Ascending aorta (tissue), 2 donors: ENCODE measurements around the gene DBN1. TPM values are rescaled to one million over a fixed set of nuclear protein-coding genes. Genes with fewer than 3 reads are reported as not detected.

Source experiments
- DNase-seq, 2 donors: peaks; one replicate each; pipeline ENCODE4 v3.0.0-alpha.2; 2019; ENCODE audit warnings: low spot score in 2 of 2
- H3K27ac ChIP-seq, 2 donors: fragments of 200-600 bp; sonication (generic); one replicate each; pipeline ENCODE4 v1.5.1; 2016 to 2017; ENCODE audit warnings: mild to moderate bottlenecking in 1 of 2
- H3K27me3 ChIP-seq: fragments of 200-600 bp; sonication (generic); one replicate; pipeline ENCODE4 v1.5.1; 2017
- H3K36me3 ChIP-seq, 2 donors: fragments of 200-600 bp; sonication (generic); one replicate each; pipeline ENCODE4 v1.5.1; 2016
- H3K4me1 ChIP-seq, 2 donors: fragments of 200-600 bp; sonication (generic); one replicate each; pipeline ENCODE4 v1.5.1; 2016 to 2017; ENCODE audit warnings: mild to moderate bottlenecking in 1 of 2
- H3K4me3 ChIP-seq, 2 donors: fragments of 200-600 bp; sonication (generic); one replicate each; pipeline ENCODE4 v1.5.1; 2016 to 2017; ENCODE audit warnings: mild to moderate bottlenecking in 1 of 2
- H3K9me3 ChIP-seq, 2 donors: fragments of 200-600 bp; sonication (generic); one replicate each; pipeline ENCODE4 v1.5.1; 2016
- intact Hi-C: fragments of 100-400 bp; cut with DNase I; formaldehyde crosslinking; loops from one replicate; pipeline ENCODE4 v1.15.1; 2023
- total RNA-seq: library from RNA; depleted of rRNA; stranded (reverse); fragments of >200 nt; gene quantifications from one replicate; pipeline ENCODE4 v1.1.0, GENCODE V29; 2016
- TF ChIP-seq, protein P1 (sequence below), 3 experiments: fragments of 200-600 bp in 2 of 3; fragments of 450-650 bp in 1 of 3; sonication (generic) in 2 of 3; IDR thresholded peaks; one replicate each; pipeline ENCODE4 v1.5.1; 2016 to 2019; ENCODE audit warnings: antibody characterized with exemption in 3 of 3, mild to moderate bottlenecking in 1 of 3, moderate library complexity in 1 of 3

The DBN1 gene
- total RNA-seq, 1 donor from 2014 or later: 151 TPM

DNA sequence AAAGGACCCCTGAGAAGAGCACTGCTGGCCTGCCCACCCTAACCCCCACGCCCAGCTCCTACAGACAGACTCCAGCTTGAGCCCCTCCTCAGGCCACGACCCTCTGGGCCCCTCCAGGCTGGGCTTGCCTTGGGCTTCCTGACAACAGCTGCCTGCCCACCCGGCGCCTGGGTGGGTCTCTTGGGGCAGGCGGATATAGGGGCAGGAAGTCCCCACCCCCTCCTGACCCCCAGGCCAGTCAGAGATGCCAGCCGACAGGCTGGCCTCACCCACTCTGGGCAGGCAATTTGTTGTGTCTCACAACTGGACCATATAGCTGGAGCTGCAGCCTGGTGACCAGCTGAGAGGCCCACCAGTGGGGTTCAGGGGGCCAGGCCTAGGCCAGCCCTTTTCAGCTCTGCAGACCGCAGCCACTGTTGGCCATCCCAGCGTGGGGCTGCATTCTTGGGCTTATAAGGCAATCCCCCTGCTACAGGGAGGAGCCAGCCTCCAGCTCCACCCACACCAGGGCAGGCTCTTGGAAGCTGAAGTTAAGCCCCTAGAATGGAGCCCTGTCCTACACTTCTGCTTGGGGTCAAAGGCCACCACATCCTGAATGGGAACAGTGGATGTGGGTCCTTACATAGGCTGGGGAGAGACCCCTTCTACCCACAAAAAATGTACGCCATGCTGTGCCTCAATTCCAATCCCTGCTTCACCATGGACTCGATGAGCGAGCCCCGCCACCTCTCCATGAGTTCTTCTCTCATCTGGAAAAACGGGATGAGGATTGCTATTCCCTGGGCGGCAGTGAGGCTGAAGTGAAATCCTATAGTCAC lies 22.0 kb upstream of the DBN1 start:
- TF ChIP-seq, protein P1, sequence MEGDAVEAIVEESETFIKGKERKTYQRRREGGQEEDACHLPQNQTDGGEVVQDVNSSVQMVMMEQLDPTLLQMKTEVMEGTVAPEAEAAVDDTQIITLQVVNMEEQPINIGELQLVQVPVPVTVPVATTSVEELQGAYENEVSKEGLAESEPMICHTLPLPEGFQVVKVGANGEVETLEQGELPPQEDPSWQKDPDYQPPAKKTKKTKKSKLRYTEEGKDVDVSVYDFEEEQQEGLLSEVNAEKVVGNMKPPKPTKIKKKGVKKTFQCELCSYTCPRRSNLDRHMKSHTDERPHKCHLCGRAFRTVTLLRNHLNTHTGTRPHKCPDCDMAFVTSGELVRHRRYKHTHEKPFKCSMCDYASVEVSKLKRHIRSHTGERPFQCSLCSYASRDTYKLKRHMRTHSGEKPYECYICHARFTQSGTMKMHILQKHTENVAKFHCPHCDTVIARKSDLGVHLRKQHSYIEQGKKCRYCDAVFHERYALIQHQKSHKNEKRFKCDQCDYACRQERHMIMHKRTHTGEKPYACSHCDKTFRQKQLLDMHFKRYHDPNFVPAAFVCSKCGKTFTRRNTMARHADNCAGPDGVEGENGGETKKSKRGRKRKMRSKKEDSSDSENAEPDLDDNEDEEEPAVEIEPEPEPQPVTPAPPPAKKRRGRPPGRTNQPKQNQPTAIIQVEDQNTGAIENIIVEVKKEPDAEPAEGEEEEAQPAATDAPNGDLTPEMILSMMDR (IDR thresholded peaks at IDR 0.05): peak in 1 of 3 experiments; percentile 11
- Histone ChIP-seq H3K4me3 (peak overlapping the region; percentile 92 to 93), H3K27ac (peak overlapping the region; percentile 96 to 99), H3K4me1 (peaks cover 39 to 57% of the 10 kb centered on the region in 2 donors), H3K27me3 (no peaks in the 10 kb centered on the region), H3K36me3 (peaks cover 30 to 42% of the 10 kb centered on the region in 2 donors), H3K9me3 (no peaks in the 10 kb centered on the region)
- peak; percentile 85 to 96 for DNase-seq
- intact Hi-C loops: loop anchor here (2.0 to 5.0 kb wide), 2 partner anchors 51 to 183 kb away; partner anchors contain the start of gene MXD3

DNA sequence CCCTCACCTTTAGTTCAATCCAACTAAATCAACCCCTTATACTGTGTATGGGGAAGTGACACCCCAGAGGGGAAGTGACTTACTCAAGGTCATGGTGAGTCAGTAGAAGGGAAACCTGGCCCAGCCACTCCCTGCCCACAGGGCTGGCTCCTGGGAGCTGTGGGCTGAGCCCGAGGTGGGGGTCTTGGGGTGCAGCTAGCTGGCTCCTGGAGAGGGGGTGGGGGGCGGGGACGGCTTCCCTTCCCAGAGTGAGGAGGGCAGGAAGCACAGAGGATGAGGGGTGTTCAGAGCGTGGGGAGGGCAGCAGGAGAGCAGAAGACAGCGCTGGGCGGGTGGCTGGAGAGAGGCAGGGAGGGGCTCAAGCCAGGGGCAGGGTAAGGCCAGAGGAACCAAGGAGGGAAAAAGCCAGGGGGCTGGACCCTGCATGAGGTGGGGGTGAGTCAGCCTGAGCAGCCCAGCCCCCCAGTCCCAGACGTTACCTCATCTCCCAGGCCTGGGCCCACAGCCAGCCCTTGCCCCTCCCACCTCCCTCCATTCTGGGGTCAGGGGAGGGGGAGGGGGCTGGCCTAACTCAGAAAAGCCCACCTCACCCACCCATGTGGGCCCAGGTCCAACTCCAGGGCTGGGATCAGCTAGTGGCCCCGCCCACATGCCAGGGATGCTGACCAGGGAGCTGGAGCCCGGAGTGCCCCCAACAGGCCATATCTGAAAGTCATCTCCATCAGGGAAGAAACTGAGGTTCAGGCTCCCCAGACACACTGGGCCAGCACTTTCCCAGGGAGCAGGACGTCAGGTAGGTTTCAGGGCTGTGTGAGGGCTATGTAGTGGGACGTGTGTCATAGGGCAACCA lies 21.1 kb upstream of the DBN1 start:
- H3K4me1 ChIP-seq: peaks cover 39 to 64% of the 10 kb centered on the region in 2 donors
- intact Hi-C loops: loop anchor here (1.0 to 5.0 kb wide), 3 partner anchors 15 to 182 kb away; partner anchors contain the start of gene MXD3
- peaks cover 39 to 50% of the 10 kb centered on the region in 2 donors for H3K36me3 ChIP-seq
- DNase-seq: peak; percentile 74 to 95
- peak overlapping the region; percentile 96 to 99 for H3K27ac ChIP-seq
- TF ChIP-seq, protein P1 (IDR thresholded peaks at IDR 0.05): peak in 2 of 3 experiments; percentile 22 to 37
- no peaks in the 10 kb centered on the region for H3K27me3 ChIP-seq
- peak overlapping the region; percentile 31 to 92 for H3K4me3 ChIP-seq
- H3K9me3 ChIP-seq: no peaks in the 10 kb centered on the region

DNA sequence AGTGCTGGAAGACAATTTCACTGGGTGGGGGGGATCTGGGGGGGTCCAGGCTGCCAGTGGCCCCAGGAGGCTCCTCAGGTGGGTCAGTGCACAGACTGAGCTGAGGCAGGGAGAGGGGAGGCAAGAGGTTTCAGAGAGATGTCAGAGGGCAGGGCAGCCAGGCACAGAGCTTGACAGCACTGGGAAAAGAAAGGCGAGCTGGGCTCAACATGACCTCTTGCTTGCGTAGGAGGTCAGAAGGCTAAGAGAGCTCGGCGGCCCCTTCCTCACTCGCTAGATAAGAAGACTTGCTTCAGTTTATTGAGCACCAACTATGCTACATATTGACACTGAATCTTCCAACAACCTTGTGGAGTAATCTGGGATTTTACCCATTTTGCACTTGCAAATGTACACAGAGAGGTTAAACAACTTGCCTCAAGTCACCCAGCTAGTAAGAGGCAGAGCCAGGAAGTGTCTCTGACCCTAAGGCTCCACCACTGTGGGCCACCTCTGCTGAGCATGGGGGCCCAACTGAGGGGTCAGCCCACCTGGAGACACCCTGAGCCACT lies 20.4 kb upstream of the DBN1 start:
- intact Hi-C loops: loop anchor here (1.0 kb wide), 2 partner anchors 15 to 37 kb away; no protein-coding TSS in a partner anchor
- Histone ChIP-seq H3K27me3 (no peaks in the 10 kb centered on the region), H3K4me1 (peaks cover 39 to 71% of the 10 kb centered on the region in 2 donors), H3K9me3 (no peaks in the 10 kb centered on the region), H3K27ac (peak overlapping the region; percentile 96 to 99), H3K36me3 (peaks cover 46 to 57% of the 10 kb centered on the region in 2 donors), H3K4me3 (peak overlapping the region; percentile 28 to 92)
- DNase-seq: no peak
- TF ChIP-seq, protein P1 (IDR thresholded peaks at IDR 0.05): no peak

DNA sequence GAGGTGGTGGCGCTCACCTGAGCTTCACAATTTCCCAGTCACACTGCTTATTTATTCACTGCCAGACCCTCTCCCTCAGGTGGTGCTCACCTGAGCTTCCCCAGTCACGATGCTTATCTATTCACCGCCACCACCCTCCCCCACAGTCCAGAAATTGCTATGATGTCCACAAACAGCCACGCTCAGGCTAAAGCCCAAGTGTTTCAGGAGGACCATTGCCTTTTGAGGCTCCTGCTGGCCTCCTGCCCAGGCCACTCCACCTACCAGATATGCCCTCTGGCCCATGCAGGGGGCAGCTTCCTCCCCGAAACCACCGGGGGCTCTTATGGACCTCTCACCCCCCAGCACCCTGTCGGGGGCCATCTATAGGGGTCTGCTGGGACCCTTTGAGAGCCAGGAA lies 19.4 kb upstream of the DBN1 start:
- Histone ChIP-seq H3K36me3 (peaks cover 56 to 68% of the 10 kb centered on the region in 2 donors), H3K4me3 (peak overlapping the region; percentile 28 to 92), H3K9me3 (no peaks in the 10 kb centered on the region), H3K27ac (peak overlapping the region; percentile 96 to 99), H3K27me3 (no peaks in the 10 kb centered on the region), H3K4me1 (peaks cover 39 to 66% of the 10 kb centered on the region in 2 donors)
- TF ChIP-seq, protein P1 (IDR thresholded peaks at IDR 0.05): no peak
- intact Hi-C loops: no loop called here
- DNase-seq: no peak
